ENCODE data around the gene DOCK10. TPM values are rescaled to one million over a fixed set of nuclear protein-coding genes. Genes with fewer than 3 reads are reported as not detected.

Gene DOCK10
- total RNA-seq, 1 experiment from 2014 or later, result 2.9 TPM

DNA sequence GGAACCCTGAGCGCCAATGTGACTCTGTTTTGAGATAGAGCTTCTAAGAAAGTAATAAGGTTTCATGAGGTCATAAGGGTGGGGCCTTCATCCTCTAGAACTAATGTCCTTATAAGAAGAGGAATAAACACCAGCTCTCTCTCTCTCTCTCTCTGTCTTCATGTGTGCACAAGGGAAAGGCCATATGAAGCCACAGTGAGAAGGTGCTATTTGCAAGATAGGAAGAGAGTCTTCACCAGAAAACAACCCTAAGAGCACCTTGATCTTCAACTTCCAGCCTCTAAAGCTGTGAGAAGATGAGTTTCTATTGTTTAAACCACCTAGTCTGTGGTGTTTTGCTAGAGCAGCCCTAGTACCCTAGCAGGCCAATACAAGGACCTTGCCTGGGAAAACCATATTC is 55.8 kb downstream of the DOCK10 start:
- H3K9me3 Mint-ChIP-seq, result no peaks in the 10 kb centered on the region
- ATAC-seq, result no peak
- POLR2A ChIA-PET, result no interaction called here
- H3K27ac Mint-ChIP-seq, result no peak overlapping the region
- H3K4me3 Mint-ChIP-seq, result no peak overlapping the region
- peaks cover 10% of the 10 kb centered on the region; the same call in 1 of the 2 replicates for H3K4me1 Mint-ChIP-seq
- TF ChIP-seq ZNF396 (CRISPR knock-in tag; IDR thresholded peaks at IDR 0.05; ENCODE audit: borderline replicate concordance) (no peak), HMGA2 (CRISPR knock-in tag; IDR thresholded peaks at IDR 0.05) (no peak), NFE2L1 (CRISPR knock-in tag; IDR thresholded peaks at IDR 0.05) (no peak), FOXP1 (CRISPR knock-in tag; IDR thresholded peaks at IDR 0.05; ENCODE audit: borderline replicate concordance) (no peak), NR1H2 (CRISPR knock-in tag; IDR thresholded peaks at IDR 0.05) (no peak), ZNF416 (CRISPR knock-in tag; IDR thresholded peaks at IDR 0.05) (no peak), FOXJ3 (CRISPR knock-in tag; IDR thresholded peaks at IDR 0.05; ENCODE audit: borderline replicate concordance) (no peak), CTCF (IDR thresholded peaks at IDR 0.05) (no peak), AR (CRISPR knock-in tag; IDR thresholded peaks at IDR 0.05) (no peak), NFATC4 (CRISPR knock-in tag; IDR thresholded peaks at IDR 0.05) (no peak), E2F5 (CRISPR knock-in tag; IDR thresholded peaks at IDR 0.05) (no peak), RORB (CRISPR knock-in tag; IDR thresholded peaks at IDR 0.05) (no peak), SOX15 (CRISPR knock-in tag; IDR thresholded peaks at IDR 0.05) (no peak), EMX1 (CRISPR knock-in tag; IDR thresholded peaks at IDR 0.05) (no peak), ZNF532 (CRISPR knock-in tag; IDR thresholded peaks at IDR 0.05; ENCODE audit: borderline replicate concordance) (no peak), GRHL2 (CRISPR knock-in tag; IDR thresholded peaks at IDR 0.05; ENCODE audit: insufficient replicate concordance, severe bottlenecking) (no peak), ATF1 (CRISPR knock-in tag; IDR thresholded peaks at IDR 0.05) (no peak), TEAD1 (CRISPR knock-in tag; IDR thresholded peaks at IDR 0.05) (no peak)
- TF ChIP-seq, protein P1, sequence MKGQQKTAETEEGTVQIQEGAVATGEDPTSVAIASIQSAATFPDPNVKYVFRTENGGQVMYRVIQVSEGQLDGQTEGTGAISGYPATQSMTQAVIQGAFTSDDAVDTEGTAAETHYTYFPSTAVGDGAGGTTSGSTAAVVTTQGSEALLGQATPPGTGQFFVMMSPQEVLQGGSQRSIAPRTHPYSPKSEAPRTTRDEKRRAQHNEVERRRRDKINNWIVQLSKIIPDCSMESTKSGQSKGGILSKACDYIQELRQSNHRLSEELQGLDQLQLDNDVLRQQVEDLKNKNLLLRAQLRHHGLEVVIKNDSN (CRISPR knock-in tag; IDR thresholded peaks at IDR 0.05), result no peak
- H3K27me3 Mint-ChIP-seq (ENCODE audit: low read depth), result no peaks in the 10 kb centered on the region
- no peaks in the 10 kb centered on the region for H3K36me3 Mint-ChIP-seq
- CTCF ChIA-PET, result no interaction called here
- DNase-seq (ENCODE audit: low spot score), result no peak
